ENCODE data around the gene VAV2.

DNA sequence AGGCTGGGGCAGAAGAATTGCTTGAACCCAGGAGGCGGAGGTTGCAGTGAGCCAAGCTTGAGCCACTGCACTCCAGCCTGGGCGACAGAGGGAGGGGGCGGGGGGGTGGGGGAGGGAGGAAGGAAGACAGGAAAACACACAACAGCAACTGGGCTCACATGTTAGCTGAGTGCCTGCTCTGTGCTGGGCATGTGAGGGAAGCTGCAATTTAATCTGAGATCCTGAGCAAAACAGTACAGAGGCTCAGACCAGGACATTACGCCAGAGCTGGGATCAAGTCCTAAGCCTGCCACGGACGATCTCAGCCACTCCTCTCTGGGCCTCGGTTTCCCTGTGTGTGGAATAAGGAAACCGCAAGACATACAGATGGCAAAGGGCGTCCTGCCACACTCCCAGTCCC lies 119.1 kb downstream of the VAV2 start:
- TF ChIP-seq POLR2A (IDR thresholded peaks at IDR 0.05), result no peak
- TF ChIP-seq, protein P1, sequence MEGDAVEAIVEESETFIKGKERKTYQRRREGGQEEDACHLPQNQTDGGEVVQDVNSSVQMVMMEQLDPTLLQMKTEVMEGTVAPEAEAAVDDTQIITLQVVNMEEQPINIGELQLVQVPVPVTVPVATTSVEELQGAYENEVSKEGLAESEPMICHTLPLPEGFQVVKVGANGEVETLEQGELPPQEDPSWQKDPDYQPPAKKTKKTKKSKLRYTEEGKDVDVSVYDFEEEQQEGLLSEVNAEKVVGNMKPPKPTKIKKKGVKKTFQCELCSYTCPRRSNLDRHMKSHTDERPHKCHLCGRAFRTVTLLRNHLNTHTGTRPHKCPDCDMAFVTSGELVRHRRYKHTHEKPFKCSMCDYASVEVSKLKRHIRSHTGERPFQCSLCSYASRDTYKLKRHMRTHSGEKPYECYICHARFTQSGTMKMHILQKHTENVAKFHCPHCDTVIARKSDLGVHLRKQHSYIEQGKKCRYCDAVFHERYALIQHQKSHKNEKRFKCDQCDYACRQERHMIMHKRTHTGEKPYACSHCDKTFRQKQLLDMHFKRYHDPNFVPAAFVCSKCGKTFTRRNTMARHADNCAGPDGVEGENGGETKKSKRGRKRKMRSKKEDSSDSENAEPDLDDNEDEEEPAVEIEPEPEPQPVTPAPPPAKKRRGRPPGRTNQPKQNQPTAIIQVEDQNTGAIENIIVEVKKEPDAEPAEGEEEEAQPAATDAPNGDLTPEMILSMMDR (IDR thresholded peaks at IDR 0.05), result no peak

Data from uterus (tissue), 2 donors.